Activated CD8-positive, alpha-beta memory T cell treated with anti-CD3 and anti-CD28 coated beads for 4 hours (primary cell): Measurements from ENCODE around the gene COBL.
"Not testable (repeated sequence)": the region's sequence is repeated elsewhere in the genome, so short reads cannot be mapped to it uniquely, and the experiment has no call there.

Experiments used
- DNase-seq, 2 donors: peaks; one replicate each; pipeline ENCODE4 v3.0.0-alpha.2; 2020; ENCODE audit warnings: low read depth in 2 of 2

COBL gene

DNA sequence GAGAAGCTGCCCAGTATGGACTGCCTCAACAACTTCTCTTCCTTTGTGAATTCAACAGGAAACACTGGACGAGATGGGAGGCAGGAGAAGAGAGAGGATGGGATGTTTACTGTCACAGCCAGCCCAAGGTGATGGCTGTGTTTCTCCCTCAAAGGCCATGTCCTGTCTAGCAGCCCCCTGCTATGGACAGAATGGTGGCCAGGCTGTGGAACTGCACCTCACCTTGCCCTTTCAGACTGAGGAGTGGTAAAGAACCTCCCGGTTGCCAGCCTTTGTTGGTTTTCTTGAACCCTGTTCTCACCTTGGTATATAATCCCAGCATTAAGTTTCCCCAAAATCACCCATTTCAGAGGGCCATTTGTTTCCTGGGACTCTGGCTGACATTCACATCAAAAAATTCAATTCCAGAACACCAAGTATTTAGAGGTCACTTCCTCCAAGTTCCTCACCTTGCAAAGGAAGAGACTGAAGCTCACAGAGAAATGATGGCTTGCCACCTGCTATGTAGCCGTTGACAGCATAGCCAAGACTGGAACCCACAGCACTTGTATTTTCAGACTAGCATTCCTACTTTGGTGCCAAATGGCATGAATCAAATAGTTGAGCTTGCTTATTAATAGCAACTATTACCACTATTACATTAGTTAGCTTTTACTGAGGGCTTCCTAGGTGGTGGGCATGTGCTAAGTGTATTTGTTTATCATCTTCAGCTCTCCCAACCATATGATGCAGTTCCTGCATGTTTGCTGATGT, 309.9 kb downstream of the COBL start:
- DNase-seq: no peak

- no peak for DNase-seq
Observed at GRCh38 chr7:51005074-51005473, 311.5 kb downstream of the COBL start.

DNA sequence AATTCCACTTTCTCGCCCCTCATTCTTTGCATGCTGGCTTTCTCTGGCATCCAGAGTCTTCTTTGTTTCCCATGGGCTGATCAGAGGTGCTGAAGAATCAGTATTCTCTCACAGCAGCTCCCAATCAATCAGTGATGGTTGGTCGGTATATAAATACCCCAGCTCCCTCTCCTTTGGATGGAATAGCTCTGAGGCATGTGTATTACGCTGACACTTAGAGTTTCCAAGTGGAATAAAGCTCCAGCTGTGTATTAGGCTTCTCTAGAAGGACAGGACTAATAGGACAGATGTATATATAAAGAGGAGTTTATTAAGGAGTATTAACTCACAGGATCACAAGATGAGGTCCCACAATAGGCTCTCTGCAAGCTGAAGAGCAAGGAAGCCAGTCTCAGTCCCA, 315.7 kb downstream of the COBL start:
- DNase-seq: no peak

GRCh38 chr7:50994753-50995319, 321.8 kb downstream of the COBL start:
- DNase-seq: no peak

DNA sequence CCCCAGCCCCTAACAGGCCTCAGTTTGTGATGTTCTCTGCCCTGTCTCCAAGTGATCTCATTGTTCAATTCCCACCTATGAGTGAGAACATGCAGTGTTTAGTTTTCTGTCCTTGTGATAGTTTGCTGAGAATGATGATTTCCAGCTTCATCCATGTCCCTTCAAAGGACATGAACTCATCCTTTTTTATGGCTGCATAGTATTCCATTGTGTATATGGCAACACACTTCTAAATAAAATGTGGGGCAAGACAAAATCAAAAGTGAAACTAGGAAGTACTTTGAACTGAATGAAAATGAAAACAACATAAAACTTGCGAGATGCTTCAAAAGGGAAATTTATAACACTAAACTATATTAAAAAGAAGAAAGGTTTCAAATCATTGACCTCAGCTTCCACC, 326.4 kb downstream of the COBL start:
- not testable (repeated sequence) for DNase-seq

DNA sequence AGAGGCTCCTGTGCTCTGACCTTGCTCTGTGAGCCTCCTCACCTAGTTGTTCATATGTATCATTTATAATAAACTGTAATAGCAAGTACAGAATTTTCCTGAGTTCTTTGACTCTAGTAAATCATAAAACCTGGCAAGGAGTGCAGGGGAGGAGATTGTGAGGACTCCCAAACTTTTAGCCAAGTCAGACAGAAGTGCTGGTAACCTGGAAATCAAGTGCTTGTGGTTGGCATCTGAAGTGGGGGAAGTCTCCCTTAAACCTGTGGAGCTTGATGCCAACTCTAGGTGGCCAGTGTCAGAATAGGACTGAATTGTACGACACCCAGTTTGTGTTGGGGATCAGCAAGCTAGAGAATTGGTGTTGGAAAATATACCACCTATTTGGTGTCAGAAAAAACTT, 327.6 kb downstream of the COBL start:
- no peak for DNase-seq

DNA sequence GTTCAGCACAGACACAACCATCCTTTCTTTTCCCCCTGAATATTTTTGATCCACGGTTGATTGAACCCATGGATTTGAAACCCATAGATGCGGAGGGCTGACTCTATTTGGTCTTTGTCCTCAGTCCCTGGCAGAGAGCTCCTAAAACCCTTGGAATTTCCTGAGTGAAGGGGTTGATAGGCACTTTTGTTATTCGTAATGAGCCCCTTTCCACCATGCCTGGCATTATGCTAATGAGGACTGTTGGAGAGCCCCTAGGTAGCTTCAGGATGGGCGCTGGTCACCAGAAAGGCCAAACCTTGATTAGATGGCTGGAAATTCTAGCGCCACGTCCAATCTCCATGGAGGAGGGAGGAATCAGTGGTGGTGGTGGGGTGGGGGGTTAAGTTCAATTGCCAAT, 328.1 kb downstream of the COBL start:
- DNase-seq: no peak

DNA sequence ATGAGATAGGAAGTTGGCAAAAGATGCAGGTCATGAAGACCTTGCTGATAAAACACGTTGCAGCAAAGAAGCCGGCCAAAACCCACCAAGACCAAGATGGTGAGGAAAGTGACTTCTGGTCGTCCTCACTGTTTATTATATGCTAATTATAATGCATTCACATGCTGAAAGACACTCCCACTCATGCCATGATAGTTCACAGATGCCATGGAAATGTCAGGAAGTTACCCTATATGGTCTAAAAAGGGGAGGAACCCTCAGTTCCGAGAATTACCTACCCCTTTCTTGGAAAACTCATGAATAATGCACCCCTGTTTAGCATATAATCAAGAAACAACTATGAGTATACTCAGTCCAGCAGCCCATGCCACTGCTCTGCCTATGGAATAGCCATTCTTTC, 331.5 kb downstream of the COBL start:
- DNase-seq: no peak

GRCh38 chr7:50983850-50984249, 332.8 kb downstream of the COBL start:
- no peak for DNase-seq

- DNase-seq: no peak
Observed at GRCh38 chr7:50982626-50983025, 334.0 kb downstream of the COBL start.

DNA sequence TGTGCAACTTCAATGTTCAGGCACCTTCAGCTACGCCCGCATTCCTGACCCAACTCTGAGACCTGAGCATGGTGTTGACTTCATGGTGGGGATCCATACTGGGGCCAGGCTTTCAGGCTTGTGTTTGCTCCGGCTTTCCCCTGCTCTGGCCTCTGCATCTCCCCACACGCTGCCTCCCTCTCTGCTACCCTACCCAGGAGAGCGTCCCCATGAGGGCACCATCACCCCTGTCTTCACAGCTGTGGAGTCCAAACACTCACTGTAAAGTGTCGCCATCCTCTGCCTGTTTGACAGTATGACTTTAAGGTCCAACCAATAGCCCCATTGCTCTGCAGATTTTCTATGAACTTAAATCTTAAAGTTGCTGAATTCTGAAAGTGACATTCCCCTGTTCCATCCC, 334.9 kb downstream of the COBL start:
- DNase-seq: no peak

GRCh38 chr7:50980411-50980810, 336.2 kb downstream of the COBL start:
- DNase-seq: no peak

DNA sequence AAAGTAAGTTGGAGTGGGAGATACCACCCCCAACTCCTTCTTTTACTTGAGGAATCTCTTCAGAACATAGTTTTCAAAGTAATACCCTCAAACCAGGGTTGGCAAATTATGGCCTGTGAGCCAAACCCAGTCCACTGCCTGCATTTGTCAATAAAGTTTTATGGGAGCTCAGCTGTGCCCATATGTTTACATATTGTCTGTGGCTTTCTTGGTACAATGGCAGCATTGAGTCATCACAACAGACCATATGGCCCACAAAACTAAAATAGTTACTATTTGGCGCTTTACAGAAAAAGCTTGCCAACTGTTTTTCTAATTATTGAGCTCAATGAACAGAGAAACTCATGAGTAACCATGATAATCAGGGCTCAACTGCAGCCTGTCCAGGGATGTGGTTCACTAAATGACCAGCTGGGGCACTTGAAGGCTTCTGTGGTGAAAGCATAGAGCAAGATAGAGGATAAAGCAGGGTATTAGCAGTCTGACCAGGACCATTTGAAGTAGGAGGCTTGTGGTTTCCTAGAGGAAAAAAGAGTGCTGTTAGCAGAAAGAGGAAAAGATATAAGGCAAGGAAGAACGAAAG, 337.9 kb downstream of the COBL start:
- no peak for DNase-seq

DNA sequence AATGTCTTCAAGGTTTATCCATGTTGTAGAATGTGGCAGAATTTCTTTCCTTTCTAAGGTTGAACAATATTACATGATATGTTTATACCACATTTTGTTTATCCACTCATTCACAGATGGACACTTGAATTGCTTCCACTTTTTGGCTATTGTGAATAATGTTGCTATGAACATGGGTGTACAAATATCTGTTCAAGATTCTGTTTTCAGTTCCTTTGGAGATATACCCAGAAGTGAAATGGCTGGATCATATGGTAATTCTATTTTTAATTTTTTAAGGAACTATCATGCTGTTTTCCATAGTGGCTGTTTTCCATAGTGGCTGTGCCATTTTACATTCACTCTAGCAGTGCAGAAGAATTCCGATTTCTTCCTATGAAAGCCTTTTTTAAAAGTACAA, 339.2 kb downstream of the COBL start:
- DNase-seq: no peak

DNA sequence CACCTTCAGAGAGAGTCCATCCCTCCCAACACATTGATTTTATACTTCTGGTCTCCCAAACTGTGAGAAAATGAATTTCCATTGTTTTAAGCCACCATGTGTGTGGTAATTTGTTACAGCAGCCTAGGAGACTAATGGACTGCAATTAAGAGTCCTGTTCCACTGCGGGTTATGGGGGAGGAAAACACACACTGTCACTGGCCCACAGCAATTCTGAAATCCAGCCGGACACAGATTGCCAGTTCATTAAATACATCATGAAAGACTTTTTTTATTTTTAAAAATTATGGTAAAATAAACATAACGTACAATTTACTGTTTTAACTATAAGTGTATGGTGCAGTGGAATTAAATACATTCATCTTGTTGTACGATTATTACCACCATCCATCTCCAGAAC, 340.5 kb downstream of the COBL start:
- no peak for DNase-seq

DNA sequence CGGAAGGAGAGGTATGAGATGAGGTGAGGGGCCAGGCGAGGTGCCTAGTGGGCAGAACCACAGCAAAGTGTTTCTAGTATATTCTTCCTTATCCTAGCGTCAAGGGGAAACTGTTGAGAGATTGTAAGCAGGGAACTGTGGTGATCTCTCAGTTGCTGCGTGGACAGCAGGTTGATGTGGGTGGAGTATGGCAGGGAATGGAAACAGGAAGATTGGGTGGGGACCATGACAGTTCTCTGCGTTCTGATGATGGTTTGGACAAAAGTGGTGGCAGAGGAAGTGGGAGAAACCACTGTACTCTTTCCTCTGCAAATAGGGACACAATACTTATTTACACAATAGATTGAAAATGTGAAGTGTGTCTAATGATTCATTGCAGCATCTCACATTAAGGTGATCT, 342.4 kb downstream of the COBL start:
- no peak for DNase-seq

DNA sequence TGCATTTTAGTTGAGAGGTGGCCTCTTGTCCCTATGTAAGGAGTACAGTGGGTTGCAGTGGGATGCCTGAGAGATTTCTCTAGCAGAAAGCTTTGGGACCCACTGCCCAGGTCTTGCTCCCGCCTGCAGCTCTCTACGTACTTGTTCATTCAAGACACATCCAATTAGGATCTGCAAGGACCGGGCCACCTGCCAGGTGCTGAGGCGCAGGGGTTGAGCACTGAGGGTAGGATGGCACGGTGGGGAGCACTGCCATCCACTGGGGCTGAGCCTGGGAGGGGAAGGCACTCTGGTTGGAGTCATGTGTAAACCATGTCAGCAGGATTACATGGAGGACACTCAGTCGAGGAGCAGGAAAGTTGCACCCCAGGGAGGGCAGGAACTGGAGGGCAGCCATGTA, 342.8 kb downstream of the COBL start:
- no peak for DNase-seq

DNA sequence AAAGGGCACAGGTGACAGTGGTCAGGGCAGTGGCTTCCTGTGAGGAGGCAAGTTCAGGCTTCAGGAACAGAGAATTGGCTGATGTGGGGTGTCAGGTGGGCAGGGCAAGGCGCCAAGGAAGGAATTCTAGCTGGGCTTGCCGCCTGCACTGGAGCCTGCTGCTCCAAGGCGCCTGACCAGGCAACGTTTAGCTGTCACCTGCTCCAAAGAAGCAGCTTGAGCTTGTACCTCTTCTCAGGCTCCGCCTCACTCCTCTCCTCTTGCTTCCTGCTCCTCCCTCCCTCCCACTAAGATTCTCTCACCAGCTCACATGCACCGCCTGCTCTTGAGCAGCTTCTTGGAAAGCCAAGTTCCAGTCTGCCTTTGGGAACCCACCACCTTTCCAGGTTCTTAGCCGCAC, 346.5 kb downstream of the COBL start:
- no peak for DNase-seq
